RWPE2 (cell line): ENCODE data around the gene CCR8.
"Not testable (repeated sequence)": the region's sequence is repeated elsewhere in the genome, so short reads cannot be mapped to it uniquely, and the experiment has no call there.

Experiments used
- ATAC-seq: fragments of 200-7000 bp; cut with Tn5 transposase; 3 replicates; pipeline ENCODE4 v1.9.1; 2021; ENCODE audit warnings: low read depth
- DNase-seq: peaks from one replicate; pipeline ENCODE4 v3.0.0-alpha.2; 2020; ENCODE audit warnings: low spot score
- H3K27ac ChIP-seq: fragments of 450-650 bp; 2 replicates; pipeline ENCODE4 v1.5.1; 2017; ENCODE audit warnings: mild to moderate bottlenecking; ENCODE audit not compliant: poor library complexity, severe bottlenecking
- H3K27me3 ChIP-seq: fragments of 250-450 bp; sonication (Bioruptor Pico); 2 replicates; pipeline ENCODE4 v1.5.1; 2021; ENCODE audit warnings: mild to moderate bottlenecking, moderate library complexity; ENCODE audit not compliant: insufficient read depth, poor library complexity, severe bottlenecking
- H3K36me3 ChIP-seq: fragments of 250-450 bp; sonication (Bioruptor Pico); 2 replicates; pipeline ENCODE4 v1.5.1; 2020; ENCODE audit warnings: low read depth, mild to moderate bottlenecking, moderate library complexity
- H3K4me1 ChIP-seq: fragments of 250-450 bp; sonication (Bioruptor Pico); 2 replicates; pipeline ENCODE4 v1.5.1; 2021; ENCODE audit warnings: mild to moderate bottlenecking, moderate library complexity; ENCODE audit not compliant: insufficient read depth, poor library complexity, severe bottlenecking
- H3K4me3 ChIP-seq: fragments of 250-450 bp; sonication (Bioruptor Pico); 2 replicates; pipeline ENCODE4 v1.5.1; 2021; ENCODE audit warnings: mild to moderate bottlenecking, moderate library complexity; ENCODE audit not compliant: severe bottlenecking
- H3K9me3 ChIP-seq: fragments of 250-450 bp; sonication (Bioruptor Pico); 2 replicates; pipeline ENCODE4 v1.5.1; 2021; ENCODE audit warnings: mild to moderate bottlenecking, moderate library complexity; ENCODE audit not compliant: severe bottlenecking
- TF ChIP-seq, protein P1 (sequence below): fragments of 450-650 bp; IDR thresholded peaks from one replicate; pipeline ENCODE4 v1.5.1; 2017; ENCODE audit warnings: mild to moderate bottlenecking, moderate library complexity; ENCODE audit not compliant: poor library complexity, severe bottlenecking

CCR8 gene

DNA sequence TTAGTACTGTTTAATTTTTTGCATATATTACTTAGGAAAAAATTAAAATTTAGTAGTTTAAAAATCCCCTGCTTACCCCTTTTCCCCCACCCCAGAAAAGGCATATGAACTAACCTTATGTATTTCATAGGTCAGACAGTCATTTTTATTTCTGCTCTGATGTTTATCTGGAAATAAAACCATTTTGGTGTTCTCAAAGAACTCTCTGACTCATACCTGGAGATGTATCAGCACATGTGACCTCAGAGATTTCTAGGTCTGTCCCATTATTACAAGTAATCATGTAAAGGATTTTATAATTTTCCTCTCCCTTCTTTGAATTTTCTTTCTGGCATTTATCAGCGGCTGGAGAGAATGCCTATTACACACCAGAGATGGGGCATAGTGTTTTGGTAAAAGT lies 14.1 kb upstream of the CCR8 start:
- no peak for ATAC-seq
- H3K4me1 ChIP-seq: no peaks in the 10 kb centered on the region
- TF ChIP-seq, protein P1, sequence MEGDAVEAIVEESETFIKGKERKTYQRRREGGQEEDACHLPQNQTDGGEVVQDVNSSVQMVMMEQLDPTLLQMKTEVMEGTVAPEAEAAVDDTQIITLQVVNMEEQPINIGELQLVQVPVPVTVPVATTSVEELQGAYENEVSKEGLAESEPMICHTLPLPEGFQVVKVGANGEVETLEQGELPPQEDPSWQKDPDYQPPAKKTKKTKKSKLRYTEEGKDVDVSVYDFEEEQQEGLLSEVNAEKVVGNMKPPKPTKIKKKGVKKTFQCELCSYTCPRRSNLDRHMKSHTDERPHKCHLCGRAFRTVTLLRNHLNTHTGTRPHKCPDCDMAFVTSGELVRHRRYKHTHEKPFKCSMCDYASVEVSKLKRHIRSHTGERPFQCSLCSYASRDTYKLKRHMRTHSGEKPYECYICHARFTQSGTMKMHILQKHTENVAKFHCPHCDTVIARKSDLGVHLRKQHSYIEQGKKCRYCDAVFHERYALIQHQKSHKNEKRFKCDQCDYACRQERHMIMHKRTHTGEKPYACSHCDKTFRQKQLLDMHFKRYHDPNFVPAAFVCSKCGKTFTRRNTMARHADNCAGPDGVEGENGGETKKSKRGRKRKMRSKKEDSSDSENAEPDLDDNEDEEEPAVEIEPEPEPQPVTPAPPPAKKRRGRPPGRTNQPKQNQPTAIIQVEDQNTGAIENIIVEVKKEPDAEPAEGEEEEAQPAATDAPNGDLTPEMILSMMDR: no peak
- H3K36me3 ChIP-seq: no peaks in the 10 kb centered on the region
- DNase-seq: no peak
- no peak overlapping the region for H3K4me3 ChIP-seq
- H3K27me3 ChIP-seq: no peaks in the 10 kb centered on the region
- no peaks in the 10 kb centered on the region for H3K9me3 ChIP-seq
- no peak overlapping the region for H3K27ac ChIP-seq

DNA sequence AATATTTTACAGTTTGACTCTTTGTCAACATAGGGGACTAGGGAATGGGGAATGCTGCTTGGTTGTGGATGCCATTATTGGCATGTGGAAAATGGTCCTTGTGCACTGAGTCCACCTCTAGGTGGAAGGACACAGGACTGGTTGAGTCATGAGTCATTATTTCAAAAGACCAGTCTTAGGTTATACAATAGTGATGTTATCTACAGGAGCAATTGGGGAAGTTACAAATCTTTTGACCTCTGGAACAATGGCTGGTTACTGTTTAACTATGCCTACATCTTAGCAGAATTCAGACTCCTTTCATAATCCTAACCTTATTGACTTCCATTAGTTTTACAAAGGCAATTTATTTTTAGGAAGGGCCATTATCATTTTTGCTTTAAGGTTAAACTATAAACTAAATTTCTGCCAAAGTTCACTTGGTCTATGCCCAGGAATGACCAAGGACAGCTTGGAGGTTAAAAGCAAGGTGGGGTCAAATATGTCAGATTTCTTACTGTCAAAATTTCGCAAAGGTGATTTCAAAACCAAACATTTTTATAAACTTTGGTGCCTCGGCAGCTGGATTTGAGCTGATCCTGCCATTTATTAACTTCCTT lies 11.8 kb upstream of the CCR8 start:
- ATAC-seq: 0 out of 3 replicates have a peak, but pooled peaks have one; percentile 44

GRCh38 chr3:39318301-39318700 lies 11.2 kb upstream of the CCR8 start:
- H3K9me3 ChIP-seq: no peaks in the 10 kb centered on the region
- H3K27ac ChIP-seq: no peak overlapping the region
- ATAC-seq: no peak
- no peak overlapping the region for H3K4me3 ChIP-seq
- no peaks in the 10 kb centered on the region for H3K4me1 ChIP-seq
- no peaks in the 10 kb centered on the region for H3K36me3 ChIP-seq
- DNase-seq: no peak
- TF ChIP-seq, protein P1: no peak
- no peaks in the 10 kb centered on the region for H3K27me3 ChIP-seq

More for the DNA sequence above, 11.8 kb upstream of the CCR8 start:
- H3K4me3 ChIP-seq: no peak overlapping the region
- no peak overlapping the region for H3K27ac ChIP-seq
- H3K36me3 ChIP-seq: no peaks in the 10 kb centered on the region
- H3K4me1 ChIP-seq: no peaks in the 10 kb centered on the region
- H3K27me3 ChIP-seq: no peaks in the 10 kb centered on the region
- DNase-seq: no peak
- no peaks in the 10 kb centered on the region for H3K9me3 ChIP-seq
- TF ChIP-seq, protein P1: no peak

- TF ChIP-seq, protein P1: no peak
- no peak for DNase-seq
- Histone ChIP-seq H3K9me3 (no peaks in the 10 kb centered on the region), H3K27ac (no peak overlapping the region), H3K36me3 (no peaks in the 10 kb centered on the region), H3K27me3 (no peaks in the 10 kb centered on the region), H3K4me3 (no peak overlapping the region), H3K4me1 (no peaks in the 10 kb centered on the region)
- ATAC-seq: no peak
Measured at GRCh38 chr3:39319249-39319648, 10.3 kb upstream of the CCR8 start.

DNA sequence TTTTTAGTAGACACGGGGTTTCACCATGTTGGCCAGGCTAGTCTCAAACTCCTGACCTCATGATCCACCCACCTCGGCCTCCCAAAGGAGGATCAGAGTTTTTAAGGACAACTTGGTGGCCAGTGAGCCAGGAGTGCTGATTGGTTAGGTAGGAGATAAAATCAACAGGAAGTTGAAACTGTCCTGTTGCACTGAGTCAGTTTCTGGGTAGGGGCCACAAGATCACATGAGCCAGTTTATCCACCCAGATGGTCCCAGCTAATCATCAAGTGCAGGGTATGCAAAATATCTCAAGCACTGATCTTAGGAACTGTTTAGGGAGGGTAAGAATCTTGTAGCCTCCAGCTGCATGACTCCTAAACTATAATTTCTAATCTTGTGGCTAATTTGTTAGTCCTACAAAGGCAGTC lies 7.9 kb upstream of the CCR8 start:
- DNase-seq, H3K4me3 ChIP-seq, H3K27me3 ChIP-seq, H3K27ac ChIP-seq, H3K36me3 ChIP-seq, H3K4me1 ChIP-seq, ATAC-seq, H3K9me3 ChIP-seq: not testable (repeated sequence)

GRCh38 chr3:39322209-39322715 lies 7.2 kb upstream of the CCR8 start:
- not testable (repeated sequence) for DNase-seq, H3K36me3 ChIP-seq, ATAC-seq, H3K4me3 ChIP-seq, H3K9me3 ChIP-seq, H3K27ac ChIP-seq, H3K27me3 ChIP-seq, H3K4me1 ChIP-seq
